Measurements from ENCODE around the gene RPL19. TPM values are rescaled to one million over a fixed set of nuclear protein-coding genes. Genes with fewer than 3 reads are reported as not detected.

Gene RPL19
- total RNA-seq, 1 donor from 2014 or later, result 3,324 TPM

DNA sequence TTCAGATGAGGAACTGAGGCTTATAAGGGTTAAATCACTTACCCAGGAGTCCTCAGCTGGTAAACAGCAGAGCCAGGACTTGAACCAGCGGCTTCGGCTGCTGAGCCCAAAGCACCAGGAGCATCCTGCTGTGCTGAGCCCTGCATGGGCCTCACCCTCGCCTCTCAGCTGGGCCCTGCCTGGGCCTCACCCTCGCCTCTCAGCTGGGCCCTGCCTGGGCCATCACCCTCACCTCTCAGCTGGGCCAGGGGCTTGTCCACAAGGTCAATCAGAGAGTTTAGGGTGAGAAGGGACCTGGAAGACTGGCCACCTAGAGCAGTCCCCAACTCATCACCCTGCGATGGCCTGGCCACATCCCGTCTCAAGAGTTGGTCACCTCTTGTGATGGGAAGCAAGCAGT, 21.5 kb downstream of the RPL19 start:
- H3K36me3 Mint-ChIP-seq (ENCODE audit: low read depth), result no peaks in the 10 kb centered on the region
- no peaks in the 10 kb centered on the region for H3K9me3 Mint-ChIP-seq
- H3K27ac Mint-ChIP-seq, result no peak overlapping the region
- POLR2A ChIA-PET, result no interaction called here
- peaks cover 22% of the 10 kb centered on the region for H3K27me3 Mint-ChIP-seq
- intact Hi-C loops (cut with micrococcal nuclease), result no loop called here
- no peak for ATAC-seq (ENCODE audit: low read depth)
- peaks cover 12% of the 10 kb centered on the region for H3K4me1 Mint-ChIP-seq
- no peak overlapping the region for H3K4me3 Mint-ChIP-seq
- CTCF ChIA-PET, result interaction anchor here (1.5 kb wide), 1 partner anchor 11 kb away, joined by 3 read pairs; no protein-coding TSS in a partner anchor
- no peak for DNase-seq
- TF ChIP-seq, protein P1, sequence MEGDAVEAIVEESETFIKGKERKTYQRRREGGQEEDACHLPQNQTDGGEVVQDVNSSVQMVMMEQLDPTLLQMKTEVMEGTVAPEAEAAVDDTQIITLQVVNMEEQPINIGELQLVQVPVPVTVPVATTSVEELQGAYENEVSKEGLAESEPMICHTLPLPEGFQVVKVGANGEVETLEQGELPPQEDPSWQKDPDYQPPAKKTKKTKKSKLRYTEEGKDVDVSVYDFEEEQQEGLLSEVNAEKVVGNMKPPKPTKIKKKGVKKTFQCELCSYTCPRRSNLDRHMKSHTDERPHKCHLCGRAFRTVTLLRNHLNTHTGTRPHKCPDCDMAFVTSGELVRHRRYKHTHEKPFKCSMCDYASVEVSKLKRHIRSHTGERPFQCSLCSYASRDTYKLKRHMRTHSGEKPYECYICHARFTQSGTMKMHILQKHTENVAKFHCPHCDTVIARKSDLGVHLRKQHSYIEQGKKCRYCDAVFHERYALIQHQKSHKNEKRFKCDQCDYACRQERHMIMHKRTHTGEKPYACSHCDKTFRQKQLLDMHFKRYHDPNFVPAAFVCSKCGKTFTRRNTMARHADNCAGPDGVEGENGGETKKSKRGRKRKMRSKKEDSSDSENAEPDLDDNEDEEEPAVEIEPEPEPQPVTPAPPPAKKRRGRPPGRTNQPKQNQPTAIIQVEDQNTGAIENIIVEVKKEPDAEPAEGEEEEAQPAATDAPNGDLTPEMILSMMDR (IDR thresholded peaks at IDR 0.05), result no peak

DNA sequence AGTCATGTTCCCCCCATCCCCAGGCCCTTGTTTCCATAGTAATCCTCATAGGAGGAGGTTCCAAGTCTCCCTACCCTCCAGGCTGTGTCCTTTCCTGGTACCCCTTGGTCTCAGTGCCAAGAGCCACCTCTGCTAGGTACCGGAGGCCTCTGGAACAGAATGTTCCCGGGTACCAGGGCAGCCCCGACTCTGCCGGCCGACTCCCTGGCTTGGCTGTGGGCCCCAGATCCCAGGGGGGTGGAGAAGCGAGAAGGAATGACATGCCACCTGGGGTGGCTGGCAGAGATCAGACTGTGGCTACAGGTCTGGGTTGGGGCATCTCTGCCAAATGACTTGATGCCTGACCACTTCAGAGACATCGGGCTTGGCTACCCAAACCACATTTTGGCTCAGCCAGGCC, 22.1 kb downstream of the RPL19 start:
- ATAC-seq (ENCODE audit: low read depth) (no peak), DNase-seq (no peak)
- peaks cover 17% of the 10 kb centered on the region for H3K27me3 Mint-ChIP-seq
- intact Hi-C loops (cut with micrococcal nuclease), result no loop called here
- no peaks in the 10 kb centered on the region for H3K9me3 Mint-ChIP-seq
- H3K27ac Mint-ChIP-seq, result no peak overlapping the region
- no peak overlapping the region for H3K4me3 Mint-ChIP-seq
- H3K36me3 Mint-ChIP-seq (ENCODE audit: low read depth), result no peaks in the 10 kb centered on the region
- POLR2A ChIA-PET, result interaction anchor here (1.2 kb wide), 1 partner anchor 13 kb away, joined by 3 read pairs; no protein-coding TSS in a partner anchor
- peaks cover 12% of the 10 kb centered on the region for H3K4me1 Mint-ChIP-seq
- TF ChIP-seq, protein P1 (IDR thresholded peaks at IDR 0.05), result no peak
- CTCF ChIA-PET, result interaction anchor here (1.5 kb wide), 1 partner anchor 10 kb away, joined by 3 read pairs; no protein-coding TSS in a partner anchor

DNA sequence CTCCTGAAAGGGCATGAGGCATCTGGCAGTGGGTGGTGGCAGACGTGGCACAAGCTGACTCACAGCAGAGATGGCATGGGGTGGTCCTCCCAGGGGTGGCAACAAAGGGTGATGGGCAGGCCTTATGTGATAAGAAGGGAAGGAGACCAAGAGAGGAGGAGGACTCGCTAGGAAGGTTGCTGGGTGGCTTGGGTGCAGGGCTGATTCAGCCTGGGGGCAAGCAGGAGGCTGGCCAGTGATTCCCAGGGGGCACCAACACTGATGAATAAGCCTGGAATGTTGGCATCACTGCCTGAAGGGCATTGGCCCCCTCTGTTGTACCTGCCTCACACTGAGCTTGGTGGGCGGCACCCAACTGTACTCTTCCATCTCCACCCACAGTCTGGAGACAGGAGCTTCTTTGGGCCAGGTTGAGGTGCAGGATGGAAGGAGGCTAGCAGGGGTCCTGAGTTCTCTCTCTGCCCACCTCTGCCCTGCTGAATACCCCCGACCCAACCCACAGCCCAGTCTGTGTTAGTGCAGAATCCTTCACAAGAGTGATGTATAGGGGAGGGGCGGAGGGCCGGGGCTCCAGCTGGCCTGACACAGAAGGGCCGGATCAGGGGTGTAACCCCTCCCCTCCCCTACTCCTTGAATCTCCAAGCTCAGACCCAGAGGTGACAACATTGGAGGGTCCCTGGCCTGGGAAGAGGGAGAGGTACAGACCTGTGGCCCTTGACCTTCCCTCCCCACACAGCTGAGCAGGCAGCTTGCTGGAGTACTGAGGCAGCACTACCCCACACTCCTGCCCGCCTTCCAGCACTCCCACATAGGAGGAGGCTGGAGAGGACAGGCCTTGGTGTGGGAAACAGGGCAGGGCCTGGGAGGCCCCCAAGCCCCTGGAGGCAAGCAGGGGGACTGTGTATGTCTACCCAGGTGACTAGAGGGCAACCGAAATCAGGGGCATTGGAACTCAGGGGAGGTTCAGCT, 23.1 kb downstream of the RPL19 start:
- no peak for ATAC-seq (ENCODE audit: low read depth)
- CTCF ChIA-PET, result interaction anchor here (1.3 to 1.4 kb wide), 2 partner anchors 15 to 22 kb away, joined by 3 to 4 read pairs; no protein-coding TSS in a partner anchor
- no peak for DNase-seq
- H3K36me3 Mint-ChIP-seq (ENCODE audit: low read depth), result no peaks in the 10 kb centered on the region
- peak overlapping the region; percentile 30 for H3K27ac Mint-ChIP-seq
- peaks cover 12% of the 10 kb centered on the region for H3K4me1 Mint-ChIP-seq
- no peak overlapping the region for H3K4me3 Mint-ChIP-seq
- no peaks in the 10 kb centered on the region for H3K9me3 Mint-ChIP-seq
- intact Hi-C loops (cut with micrococcal nuclease), result no loop called here
- TF ChIP-seq, protein P1 (IDR thresholded peaks at IDR 0.05), result no peak
- POLR2A ChIA-PET, result interaction anchor here (1.0 to 1.4 kb wide), 3 partner anchors 14 to 39 kb away, joined by 3 read pairs; partner anchors contain the start of gene RPL19
- H3K27me3 Mint-ChIP-seq, result peaks cover 26% of the 10 kb centered on the region

DNA sequence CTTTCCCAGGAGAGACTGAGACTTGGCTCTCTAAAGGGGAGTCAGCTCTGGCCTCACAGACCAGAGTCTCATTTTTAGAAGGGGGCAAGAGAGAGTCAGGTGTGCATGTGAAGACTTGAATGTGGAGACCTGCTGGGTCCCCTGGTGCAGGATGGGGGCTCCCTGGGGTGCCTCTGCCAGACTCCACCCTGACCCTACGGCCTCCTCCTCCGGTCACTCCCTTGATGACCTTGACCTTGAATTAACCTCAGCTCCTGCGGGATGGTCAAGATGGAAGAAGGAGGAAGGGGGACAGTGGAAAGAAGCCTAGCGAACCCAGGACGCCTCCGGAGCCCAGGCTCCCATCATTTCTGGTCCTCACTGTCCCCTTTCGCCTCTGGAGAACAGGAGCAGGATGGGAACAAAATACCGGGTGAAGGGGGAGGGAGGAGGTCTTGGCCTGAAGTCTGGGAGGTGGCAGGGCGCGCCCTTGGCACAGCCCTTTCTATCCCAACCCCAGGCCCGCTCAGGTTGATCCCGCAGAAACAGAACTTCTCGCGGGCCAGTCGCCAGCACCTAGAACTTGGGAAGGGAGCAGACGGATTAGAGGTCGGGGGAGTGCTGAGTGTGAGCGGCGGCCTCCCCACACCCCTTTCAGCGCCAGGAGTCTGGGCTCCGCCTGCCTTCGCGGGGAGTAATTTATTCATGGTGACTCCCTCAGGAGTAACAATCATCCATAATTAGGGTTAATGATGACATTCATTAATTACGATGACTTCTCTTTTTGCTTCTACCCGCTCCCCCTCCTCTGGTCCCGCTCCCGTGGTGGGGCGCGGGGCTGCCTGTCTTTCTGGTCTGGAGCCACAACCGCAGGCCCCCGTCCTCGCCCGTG, 24.1 kb downstream of the RPL19 start:
- ChIA-PET CTCF (interaction anchor here (1.3 to 1.4 kb wide), 2 partner anchors 14 to 21 kb away, joined by 3 to 4 read pairs; no protein-coding TSS in a partner anchor), POLR2A (interaction anchor here (0.6 to 1.4 kb wide), 3 partner anchors 18 to 40 kb away, joined by 3 read pairs; partner anchors contain the start of gene RPL19)
- peaks cover 12% of the 10 kb centered on the region for H3K4me1 Mint-ChIP-seq
- intact Hi-C loops (cut with micrococcal nuclease), result loop anchor here (2.0 kb wide), 2 partner anchors 15 kb away; no protein-coding TSS in a partner anchor
- H3K27me3 Mint-ChIP-seq, result peaks cover 32% of the 10 kb centered on the region
- TF ChIP-seq, protein P1 (IDR thresholded peaks at IDR 0.05), result no peak
- DNase-seq (no peak), ATAC-seq (ENCODE audit: low read depth) (no peak)
- H3K27ac Mint-ChIP-seq, result peak overlapping the region; percentile 30
- H3K36me3 Mint-ChIP-seq (ENCODE audit: low read depth), result no peaks in the 10 kb centered on the region
- no peaks in the 10 kb centered on the region for H3K9me3 Mint-ChIP-seq
- peak overlapping the region; percentile 44 for H3K4me3 Mint-ChIP-seq

All from activated B cell treated with CpG ODN at 0.5 μM for 24 hours (primary cell).